GM10847 (cell line): Measurements from ENCODE around the gene IMMP2L.

Source experiments
- POLR2A ChIP-seq: IDR thresholded peaks from 2 replicates; pipeline ENCODE4 v1.6.1; 2011; ENCODE audit not compliant: insufficient read length; ENCODE audit errors: extremely low read depth

IMMP2L gene

DNA sequence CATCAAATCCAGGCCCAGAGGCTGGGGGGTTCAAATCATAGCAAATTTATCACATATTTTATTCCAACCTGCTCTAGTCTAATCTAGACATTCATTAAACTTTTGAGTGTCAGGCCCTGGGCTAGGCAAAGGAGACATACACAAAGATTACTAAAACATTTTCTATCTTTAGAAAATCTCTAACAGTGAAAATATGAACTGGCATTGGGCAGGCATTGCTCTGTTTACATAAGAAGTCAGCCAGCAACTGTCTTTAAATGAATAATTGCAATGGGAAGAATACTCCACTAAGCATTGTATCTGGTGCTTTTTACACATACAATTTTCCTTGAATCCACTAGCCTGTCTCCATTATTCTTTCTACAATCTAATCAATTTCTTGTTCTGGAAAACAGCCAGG lies 693.8 kb downstream of the IMMP2L start:
- TF ChIP-seq POLR2A, result no peak

DNA sequence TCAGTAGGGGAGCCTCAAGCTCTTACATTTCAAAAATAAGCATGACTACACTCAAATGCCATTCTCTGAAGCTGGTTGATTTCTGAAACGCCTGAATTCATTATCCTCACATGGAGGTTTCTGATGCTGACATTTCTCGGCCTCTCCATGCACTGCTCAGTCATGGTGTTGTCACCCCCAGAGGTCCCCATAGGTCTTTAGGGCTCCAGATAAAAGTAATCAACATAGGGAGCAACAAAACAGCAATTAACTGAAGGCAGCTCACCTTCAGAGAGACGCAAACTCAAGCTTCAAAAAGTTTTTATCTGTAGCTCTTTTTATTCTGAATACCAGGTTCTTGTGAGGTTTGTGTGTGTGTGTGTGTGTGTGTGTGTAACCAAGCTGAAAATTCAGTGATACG lies 694.5 kb downstream of the IMMP2L start:
- no peak for TF ChIP-seq POLR2A

DNA sequence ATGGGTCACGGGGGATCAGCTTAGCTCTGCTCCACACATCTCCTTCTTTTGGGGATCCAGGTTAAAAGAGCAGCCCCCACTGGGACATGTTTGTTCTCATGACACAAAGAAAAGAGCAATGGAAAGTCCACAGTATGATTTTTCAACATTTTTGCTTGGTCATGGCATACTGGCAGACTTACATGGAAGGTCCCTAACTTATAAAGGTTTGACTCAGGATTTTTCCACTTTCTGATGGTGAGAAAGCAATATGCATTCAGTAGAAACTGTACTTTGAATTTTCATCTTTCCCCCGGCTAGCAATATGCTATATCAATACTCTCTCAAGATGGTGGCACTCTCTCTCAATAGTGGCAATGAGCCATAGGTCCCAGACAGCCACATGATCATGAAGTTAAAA lies 699.0 kb downstream of the IMMP2L start:
- TF ChIP-seq POLR2A, result no peak

DNA sequence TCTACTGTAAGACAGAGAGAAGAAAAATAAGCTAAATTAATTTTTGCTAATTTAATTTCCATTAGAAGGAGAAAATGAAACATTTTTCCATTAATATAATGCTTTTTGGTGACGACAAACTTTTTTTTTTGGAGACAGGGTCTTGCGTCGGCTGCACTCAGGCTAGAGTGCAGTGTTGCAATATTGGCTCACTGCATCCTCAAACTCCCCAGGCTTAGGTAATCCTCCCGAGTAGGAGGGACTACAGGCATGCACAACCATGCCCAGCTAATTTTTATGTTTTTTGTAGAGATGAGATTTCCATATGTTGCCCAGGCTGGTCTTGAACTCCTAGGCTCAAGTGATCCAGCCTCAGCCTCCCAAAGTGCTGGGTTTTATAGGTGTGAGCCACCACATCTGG lies 701.1 kb downstream of the IMMP2L start:
- TF ChIP-seq POLR2A, result no peak

DNA sequence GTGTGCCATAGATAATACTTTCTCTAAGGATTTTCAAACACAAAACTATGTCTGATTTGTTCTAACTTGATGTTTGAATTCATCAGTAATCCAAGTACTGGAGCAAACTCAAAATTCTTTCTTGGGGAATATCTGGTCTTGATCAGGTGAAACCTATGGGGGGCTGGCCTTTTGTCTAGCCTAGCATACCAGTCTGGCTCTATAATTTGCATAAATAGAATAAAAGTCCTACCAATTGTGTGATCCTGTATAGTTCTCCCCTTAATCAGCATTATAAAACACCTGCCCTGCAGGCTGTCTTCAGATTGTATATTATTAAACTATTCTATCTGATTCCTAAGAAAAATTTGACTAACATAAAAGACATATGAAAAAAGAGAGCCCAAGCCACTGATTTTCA lies 705.2 kb downstream of the IMMP2L start:
- no peak for TF ChIP-seq POLR2A

DNA sequence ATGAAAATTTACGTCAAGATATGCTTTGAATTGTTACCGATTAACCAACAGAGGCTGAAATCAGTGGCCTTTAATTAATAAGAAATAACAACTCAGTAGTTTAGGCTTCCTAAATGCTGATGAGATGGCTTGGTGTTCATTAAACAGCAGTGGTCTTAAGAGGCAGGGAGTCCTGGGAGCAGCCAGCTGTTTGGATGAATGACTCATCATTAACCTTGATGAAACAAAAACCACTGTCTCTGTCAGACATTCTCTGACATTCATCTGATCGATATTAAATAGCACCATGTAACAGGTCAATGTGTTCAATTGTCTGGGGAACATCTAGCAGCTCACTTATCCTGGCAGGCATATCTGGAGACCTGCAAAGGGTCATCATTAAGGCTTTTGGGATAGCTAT lies 705.6 kb downstream of the IMMP2L start:
- no peak for TF ChIP-seq POLR2A

DNA sequence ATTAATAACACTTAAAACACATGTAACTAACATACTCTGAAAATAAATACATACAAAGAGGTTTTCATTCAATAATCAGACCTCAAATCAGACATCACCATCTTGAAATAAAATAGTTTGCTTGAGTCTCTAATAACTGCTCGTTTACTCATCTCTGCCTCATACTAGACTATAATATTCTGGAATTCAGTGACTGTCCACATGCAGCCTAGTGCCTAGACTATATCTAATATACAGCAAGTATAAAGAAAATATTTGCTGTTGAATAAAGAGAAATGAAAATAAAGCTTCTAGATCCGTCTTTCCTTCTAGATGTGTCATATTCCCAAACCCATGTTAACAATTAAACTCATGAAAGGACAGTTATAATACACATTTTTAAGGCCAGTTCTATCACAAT lies 707.6 kb downstream of the IMMP2L start:
- no peak for TF ChIP-seq POLR2A

DNA sequence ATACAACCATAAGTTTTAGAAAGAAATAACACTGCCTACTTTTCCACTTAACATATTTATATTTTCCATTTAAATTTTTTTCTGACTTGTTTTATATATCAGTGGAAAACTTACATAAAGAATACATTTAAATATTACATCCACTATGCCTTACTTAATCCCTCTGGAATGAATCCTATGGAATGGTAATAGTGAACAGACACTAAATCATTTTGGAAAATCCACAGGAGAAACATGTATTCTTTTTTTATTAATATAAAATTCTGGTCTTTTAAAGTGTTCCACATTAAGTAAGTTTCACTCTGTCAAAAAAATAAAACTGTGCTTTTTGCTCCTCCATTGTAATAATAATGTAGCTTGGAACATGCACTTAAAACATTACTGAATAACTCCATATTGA lies 708.1 kb downstream of the IMMP2L start:
- no peak for TF ChIP-seq POLR2A

DNA sequence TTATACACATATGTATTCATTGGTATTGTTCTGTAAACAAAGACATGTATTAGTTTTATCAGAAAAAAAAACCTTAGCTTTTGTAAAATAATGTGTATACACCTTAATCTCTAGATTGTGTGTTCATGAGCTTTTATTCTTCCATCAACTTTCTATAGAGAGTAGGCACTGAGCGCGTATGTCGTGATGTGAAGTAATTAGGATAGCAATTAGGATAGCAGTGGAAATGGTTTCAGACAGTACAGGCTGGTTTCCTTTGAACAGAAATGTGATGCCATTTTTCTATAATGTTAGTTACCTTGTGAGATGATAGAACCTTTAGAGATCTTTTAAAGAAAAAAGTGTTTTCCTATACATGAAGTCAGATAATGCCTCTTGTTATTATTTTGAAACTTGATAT lies 709.0 kb downstream of the IMMP2L start:
- no peak for TF ChIP-seq POLR2A

DNA sequence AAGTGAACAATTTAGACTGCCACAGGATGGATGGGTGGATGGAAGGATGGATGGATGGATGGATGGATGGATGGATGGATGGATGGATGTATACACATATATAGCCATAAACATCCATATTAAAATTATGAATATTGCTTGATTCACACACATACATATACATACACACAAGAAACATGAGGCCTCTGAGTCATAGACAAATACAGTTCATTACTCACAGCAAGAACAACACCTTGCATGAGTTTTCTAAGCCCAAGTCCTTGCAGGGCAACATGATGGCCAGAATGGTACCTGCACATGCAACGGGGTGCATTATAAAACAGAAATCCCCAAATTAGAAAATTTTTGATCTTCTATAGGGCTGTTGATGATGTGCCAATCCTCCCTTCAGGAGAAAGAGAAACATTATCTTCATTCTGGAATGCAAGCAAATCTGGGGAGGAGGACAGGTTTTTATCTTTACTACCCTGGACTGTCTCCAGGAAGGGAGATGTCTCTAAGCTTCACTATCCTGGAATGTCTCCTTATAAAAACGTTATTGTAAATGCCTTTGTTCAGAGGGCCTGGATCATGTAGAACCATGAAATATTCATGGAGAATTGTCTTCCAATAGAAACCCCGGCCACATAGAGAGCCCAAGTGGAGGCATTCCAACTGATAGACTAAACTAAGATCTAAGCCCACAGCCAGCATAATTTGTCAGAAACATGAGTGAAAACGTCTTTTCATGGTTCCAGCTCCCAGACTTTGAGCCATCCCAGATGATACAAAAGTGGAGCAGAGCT lies 709.9 kb downstream of the IMMP2L start:
- no peak for TF ChIP-seq POLR2A

DNA sequence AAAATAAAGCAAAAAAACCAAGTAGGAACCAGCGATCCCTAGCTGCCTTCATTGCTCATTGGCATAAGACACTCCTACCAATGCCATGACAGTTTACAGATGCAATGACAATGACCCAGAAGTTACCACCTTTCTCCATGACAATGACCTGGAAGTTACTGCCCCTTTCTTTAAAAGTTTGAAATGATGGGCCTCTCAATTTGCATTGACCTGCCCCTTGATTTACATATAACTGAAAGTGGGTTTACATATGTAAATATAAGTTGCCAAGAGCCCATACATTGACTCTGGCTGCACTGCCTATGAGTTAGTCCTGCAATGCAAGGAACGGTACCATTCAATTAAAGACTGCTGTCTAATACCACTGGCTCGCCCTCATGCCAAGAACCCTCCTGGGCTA lies 712.1 kb downstream of the IMMP2L start:
- no peak for TF ChIP-seq POLR2A

DNA sequence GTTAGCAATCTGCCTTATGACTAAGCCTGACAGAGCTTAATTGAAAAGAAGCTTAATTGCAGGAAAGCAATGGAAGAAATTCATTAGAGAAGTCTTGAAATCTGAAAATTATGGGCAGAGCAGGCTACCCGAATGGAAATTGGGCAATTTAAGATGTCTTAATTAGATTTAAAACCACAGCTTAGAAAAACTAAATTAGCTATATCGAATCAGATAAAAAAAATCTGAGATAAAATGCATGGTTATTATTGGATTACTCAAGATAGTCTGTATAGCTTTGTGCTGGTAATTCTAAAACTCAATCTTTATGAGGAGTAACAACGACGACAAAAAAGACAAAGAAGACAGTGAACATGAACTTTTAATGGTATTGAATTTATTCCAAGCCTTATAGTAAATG lies 719.5 kb downstream of the IMMP2L start:
- TF ChIP-seq POLR2A, result no peak

DNA sequence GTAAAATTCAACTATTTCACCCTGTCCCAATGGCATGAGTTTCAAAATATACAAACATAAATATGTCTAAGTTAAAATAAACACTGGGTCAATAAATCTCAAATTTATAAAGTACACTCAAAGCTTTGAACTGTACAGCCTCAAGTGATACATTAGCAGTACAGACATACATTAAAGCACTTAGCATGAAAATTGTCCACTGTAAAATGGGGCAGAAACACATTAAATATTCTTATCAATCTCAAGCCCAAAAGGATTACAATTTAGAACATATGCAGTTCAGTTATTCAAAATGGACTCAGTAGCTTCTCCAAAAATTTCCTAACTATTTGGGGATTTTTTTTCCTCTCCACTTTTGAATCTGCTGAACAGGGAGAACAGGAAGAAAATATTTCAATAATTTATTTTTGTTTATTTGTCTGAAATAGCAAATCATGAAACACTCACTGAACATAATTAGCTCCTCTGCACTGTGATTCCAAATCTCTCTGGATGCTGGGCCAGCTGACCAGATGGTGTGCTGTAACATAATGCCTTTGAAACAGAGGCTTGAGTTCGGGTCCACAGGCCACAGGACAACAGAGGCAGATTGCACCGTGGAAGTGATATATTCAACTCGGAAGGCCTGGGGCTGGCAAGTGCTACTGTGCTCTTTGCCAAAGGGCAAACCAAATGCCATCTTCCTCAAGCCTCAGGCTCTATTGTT lies 720.3 kb downstream of the IMMP2L start:
- no peak for TF ChIP-seq POLR2A

DNA sequence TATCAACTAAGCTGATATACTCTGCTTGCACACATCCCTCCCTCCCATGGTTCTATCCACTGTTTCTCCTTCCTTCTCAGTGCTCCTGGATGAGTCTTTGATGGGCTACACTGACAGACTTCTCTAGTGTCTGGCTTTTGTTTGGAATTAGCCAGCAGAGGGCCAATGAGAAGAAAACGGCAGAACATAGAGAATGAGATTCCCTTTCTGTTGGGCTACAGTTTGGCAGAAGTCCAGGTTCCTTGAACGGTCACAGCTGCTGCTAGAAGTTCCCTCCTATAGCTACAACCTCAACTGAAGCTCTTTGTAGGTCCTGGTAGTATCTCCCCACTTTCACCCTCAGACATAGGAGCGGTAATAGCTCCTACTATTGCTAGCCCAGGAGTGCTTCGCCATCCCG lies 722.4 kb downstream of the IMMP2L start:
- TF ChIP-seq POLR2A, result no peak

DNA sequence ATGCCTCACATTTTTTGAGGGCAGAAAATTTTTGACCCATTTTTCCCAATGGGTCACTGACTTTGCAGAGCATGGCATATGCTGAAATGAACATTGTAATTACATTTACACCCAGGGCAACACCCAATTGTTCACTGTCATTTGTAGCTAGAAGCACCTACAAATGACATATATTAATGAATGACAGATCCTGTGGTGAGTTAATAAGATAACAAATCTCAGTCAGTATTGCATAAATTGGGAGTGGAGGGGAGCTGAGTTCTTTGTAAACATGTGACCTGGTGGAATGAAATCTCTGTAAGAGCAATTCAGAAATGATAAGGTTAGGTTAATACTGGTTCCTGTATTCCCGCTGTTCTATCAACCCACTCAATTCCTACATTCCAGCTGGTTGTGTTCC lies 726.4 kb downstream of the IMMP2L start:
- no peak for TF ChIP-seq POLR2A

DNA sequence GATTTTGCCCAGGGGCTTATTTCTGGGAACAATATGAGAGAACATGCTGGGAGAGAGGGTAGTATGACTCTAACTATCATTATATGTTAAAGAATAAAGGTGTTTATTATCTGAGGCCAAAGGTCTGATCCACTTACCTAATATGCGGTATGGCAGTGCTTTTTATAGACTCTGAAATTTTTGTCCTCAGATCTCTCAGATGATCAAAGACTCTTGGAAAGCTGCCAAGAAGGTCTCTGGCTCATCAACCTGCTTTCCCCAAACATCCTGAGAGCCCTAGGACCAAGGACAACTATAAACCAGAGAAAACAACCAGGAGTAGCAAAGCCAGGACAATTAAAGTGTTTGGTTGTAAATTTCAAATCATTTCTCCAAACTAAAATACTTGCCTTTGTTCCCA lies 727.1 kb downstream of the IMMP2L start:
- no peak for TF ChIP-seq POLR2A

DNA sequence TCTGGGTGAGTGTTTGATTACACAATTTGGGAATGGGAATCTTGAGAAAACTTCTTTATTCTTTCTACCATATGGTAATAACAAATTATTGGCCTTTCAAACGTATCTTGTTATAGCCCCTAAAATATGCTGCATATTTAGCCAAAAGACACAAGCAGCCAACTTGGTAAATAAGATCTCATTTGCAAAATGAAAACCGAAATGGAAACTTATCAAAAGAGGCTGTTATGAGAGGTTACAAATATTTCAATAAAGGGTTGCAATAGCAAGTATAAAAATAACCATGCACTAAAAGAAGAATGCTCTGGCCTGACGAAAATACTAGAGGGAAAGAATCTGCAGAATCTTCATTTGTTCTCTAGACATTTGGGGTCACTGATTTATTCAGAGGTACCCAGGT lies 730.9 kb downstream of the IMMP2L start:
- no peak for TF ChIP-seq POLR2A
